ENCODE measurements around the gene SCMH1. TPM values are rescaled to one million over a fixed set of nuclear protein-coding genes. Genes with fewer than 3 reads are reported as not detected.
A peak's percentile ranks its signal among the peaks of the same experiment; 100 is the strongest.

SCMH1 gene
- total RNA-seq, 1 donor from 2014 or later, result 18.4 TPM

DNA sequence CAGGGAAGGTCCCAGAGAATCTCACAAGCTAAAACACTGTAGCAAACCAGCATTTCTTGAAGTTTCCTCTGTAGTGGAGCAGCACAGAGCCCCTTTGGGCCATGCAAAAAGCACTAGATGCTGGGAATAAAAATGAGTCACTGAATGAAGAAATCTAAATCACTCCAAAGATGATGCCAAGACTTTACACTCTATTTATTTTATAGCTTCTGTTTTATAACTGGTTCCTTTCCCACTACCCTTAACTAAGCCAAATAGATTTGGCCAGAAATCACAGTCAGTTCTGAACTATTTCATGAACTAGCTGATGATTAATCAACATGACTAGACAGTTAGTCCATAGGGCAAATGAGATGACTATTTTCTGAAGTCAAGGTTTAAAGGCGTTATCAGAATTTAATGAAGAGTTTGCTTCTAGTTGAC lies 89.5 kb downstream of the SCMH1 start:
- H3K79me2 ChIP-seq (ENCODE audit: insufficient read depth, low read length), result no peaks in the 10 kb centered on the region
- peak overlapping the region; percentile 60 for H3K4me2 ChIP-seq (ENCODE audit: low read length)
- no peaks in the 10 kb centered on the region for H3K36me3 ChIP-seq (ENCODE audit: insufficient read depth, low read length)
- DNase-seq (ENCODE audit: low read depth), result peak; percentile 95
- H3K4me1 Mint-ChIP-seq (ENCODE audit: low read depth, unreplicated experiment), result peaks cover 15% of the 10 kb centered on the region
- peak; percentile 93 for FAIRE-seq
- peaks cover 13% of the 10 kb centered on the region for H3K36me3 Mint-ChIP-seq (ENCODE audit: low read depth, unreplicated experiment)
- no peaks in the 10 kb centered on the region for H4K20me1 ChIP-seq (ENCODE audit: insufficient read depth, low read length)
- H3K9me3 ChIP-seq (ENCODE audit: insufficient read depth, low read depth, low read length), result no peaks in the 10 kb centered on the region
- no peak overlapping the region for H3K4me3 ChIP-seq (ENCODE audit: insufficient read depth, low read depth, low read length)
- H3K4me1 ChIP-seq (ENCODE audit: insufficient read depth, low read length), result peaks cover 18% of the 10 kb centered on the region
- H3K27me3 ChIP-seq (ENCODE audit: insufficient read depth, low read length), result no peaks in the 10 kb centered on the region
- H3K27ac Mint-ChIP-seq (ENCODE audit: unreplicated experiment), result peak overlapping the region; percentile 92
- TF ChIP-seq, protein P1, sequence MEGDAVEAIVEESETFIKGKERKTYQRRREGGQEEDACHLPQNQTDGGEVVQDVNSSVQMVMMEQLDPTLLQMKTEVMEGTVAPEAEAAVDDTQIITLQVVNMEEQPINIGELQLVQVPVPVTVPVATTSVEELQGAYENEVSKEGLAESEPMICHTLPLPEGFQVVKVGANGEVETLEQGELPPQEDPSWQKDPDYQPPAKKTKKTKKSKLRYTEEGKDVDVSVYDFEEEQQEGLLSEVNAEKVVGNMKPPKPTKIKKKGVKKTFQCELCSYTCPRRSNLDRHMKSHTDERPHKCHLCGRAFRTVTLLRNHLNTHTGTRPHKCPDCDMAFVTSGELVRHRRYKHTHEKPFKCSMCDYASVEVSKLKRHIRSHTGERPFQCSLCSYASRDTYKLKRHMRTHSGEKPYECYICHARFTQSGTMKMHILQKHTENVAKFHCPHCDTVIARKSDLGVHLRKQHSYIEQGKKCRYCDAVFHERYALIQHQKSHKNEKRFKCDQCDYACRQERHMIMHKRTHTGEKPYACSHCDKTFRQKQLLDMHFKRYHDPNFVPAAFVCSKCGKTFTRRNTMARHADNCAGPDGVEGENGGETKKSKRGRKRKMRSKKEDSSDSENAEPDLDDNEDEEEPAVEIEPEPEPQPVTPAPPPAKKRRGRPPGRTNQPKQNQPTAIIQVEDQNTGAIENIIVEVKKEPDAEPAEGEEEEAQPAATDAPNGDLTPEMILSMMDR (IDR thresholded peaks at IDR 0.05; ENCODE audit: insufficient read depth, low read depth, low read length), result no peak
- TF ChIP-seq EZH2 (IDR thresholded peaks at IDR 0.05; ENCODE audit: insufficient read depth, low read length), result no peak
- peak overlapping the region; percentile 62 for H3K9ac ChIP-seq (ENCODE audit: low read length)
- H2AFZ ChIP-seq (ENCODE audit: low read depth, low read length), result no peak overlapping the region
- no peaks in the 10 kb centered on the region for H3K27me3 Mint-ChIP-seq (ENCODE audit: low read depth, unreplicated experiment)
- H3K9me3 Mint-ChIP-seq (ENCODE audit: unreplicated experiment), result no peaks in the 10 kb centered on the region
- H3K4me3 Mint-ChIP-seq (ENCODE audit: unreplicated experiment), result no peak overlapping the region
- H3K27ac ChIP-seq (ENCODE audit: low read depth, low read length), result peak overlapping the region; percentile 90

DNA sequence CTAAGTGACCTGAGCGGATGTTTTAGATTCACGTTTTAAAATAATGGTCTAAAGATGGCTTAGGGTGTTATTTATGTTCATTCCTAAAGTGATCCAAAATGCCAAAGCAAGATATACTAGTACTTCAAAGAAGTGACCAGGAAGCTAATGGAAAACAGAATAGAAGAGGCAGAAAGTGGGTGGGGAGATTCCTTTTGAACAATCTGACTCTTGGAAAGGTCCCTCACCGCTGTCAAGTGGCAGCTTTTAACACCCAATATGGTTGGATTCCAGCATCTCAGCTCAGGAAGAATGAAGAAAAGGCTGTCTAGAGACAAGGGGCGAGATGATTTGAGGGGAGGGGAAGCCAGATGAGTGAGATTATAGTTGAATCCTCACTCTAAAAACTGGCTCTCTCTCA lies 90.3 kb downstream of the SCMH1 start:
- Histone ChIP-seq H3K27me3 (ENCODE audit: insufficient read depth, low read length) (no peaks in the 10 kb centered on the region), H4K20me1 (ENCODE audit: insufficient read depth, low read length) (no peaks in the 10 kb centered on the region), H3K9me3 (ENCODE audit: insufficient read depth, low read depth, low read length) (no peaks in the 10 kb centered on the region), H3K27ac (ENCODE audit: low read depth, low read length) (peak overlapping the region; percentile 90), H3K36me3 (ENCODE audit: insufficient read depth, low read length) (no peaks in the 10 kb centered on the region), H2AFZ (ENCODE audit: low read depth, low read length) (no peak overlapping the region), H3K4me2 (ENCODE audit: low read length) (peak overlapping the region; percentile 60), H3K79me2 (ENCODE audit: insufficient read depth, low read length) (no peaks in the 10 kb centered on the region), H3K9ac (ENCODE audit: low read length) (peak overlapping the region; percentile 62), H3K4me1 (ENCODE audit: insufficient read depth, low read length) (peaks cover 18% of the 10 kb centered on the region), H3K4me3 (ENCODE audit: insufficient read depth, low read depth, low read length) (no peak overlapping the region)
- no peak for TF ChIP-seq EZH2 (IDR thresholded peaks at IDR 0.05; ENCODE audit: insufficient read depth, low read length)
- TF ChIP-seq, protein P1 (IDR thresholded peaks at IDR 0.05; ENCODE audit: insufficient read depth, low read depth, low read length), result no peak
- Mint-ChIP-seq H3K36me3 (ENCODE audit: low read depth, unreplicated experiment) (peaks cover 13% of the 10 kb centered on the region), H3K4me1 (ENCODE audit: low read depth, unreplicated experiment) (peaks cover 15% of the 10 kb centered on the region), H3K9me3 (ENCODE audit: unreplicated experiment) (no peaks in the 10 kb centered on the region), H3K27me3 (ENCODE audit: low read depth, unreplicated experiment) (no peaks in the 10 kb centered on the region), H3K4me3 (ENCODE audit: unreplicated experiment) (no peak overlapping the region), H3K27ac (ENCODE audit: unreplicated experiment) (peak overlapping the region; percentile 92)
- DNase-seq (ENCODE audit: low read depth), result peak; percentile 52
- no peak for FAIRE-seq

DNA sequence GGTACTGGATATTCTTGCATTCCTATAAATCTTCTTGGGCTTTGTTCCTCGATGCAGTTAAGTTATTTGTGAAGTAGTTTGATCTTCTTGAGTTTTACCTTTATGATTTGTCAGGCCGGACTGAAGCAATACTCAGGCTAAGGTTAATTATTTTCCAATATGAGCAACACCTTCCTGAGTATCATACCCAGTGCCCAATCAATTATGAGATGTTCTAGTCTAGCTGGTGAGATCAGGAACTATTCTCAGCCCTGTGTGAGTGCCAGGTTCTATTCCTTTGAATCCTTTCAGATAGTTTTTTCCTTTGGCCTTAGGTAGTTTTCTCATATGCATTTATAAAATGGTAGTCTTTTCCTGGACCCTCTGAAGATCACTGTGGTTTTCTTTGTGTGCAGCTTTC lies 92.5 kb downstream of the SCMH1 start:
- Histone ChIP-seq H3K9me3 (ENCODE audit: insufficient read depth, low read depth, low read length) (no peaks in the 10 kb centered on the region), H3K79me2 (ENCODE audit: insufficient read depth, low read length) (no peaks in the 10 kb centered on the region), H2AFZ (ENCODE audit: low read depth, low read length) (no peak overlapping the region), H4K20me1 (ENCODE audit: insufficient read depth, low read length) (no peaks in the 10 kb centered on the region), H3K4me2 (ENCODE audit: low read length) (no peak overlapping the region), H3K4me3 (ENCODE audit: insufficient read depth, low read depth, low read length) (no peak overlapping the region), H3K36me3 (ENCODE audit: insufficient read depth, low read length) (no peaks in the 10 kb centered on the region), H3K27me3 (ENCODE audit: insufficient read depth, low read length) (no peaks in the 10 kb centered on the region), H3K4me1 (ENCODE audit: insufficient read depth, low read length) (peaks cover 18% of the 10 kb centered on the region), H3K9ac (ENCODE audit: low read length) (no peak overlapping the region), H3K27ac (ENCODE audit: low read depth, low read length) (no peak overlapping the region)
- Mint-ChIP-seq H3K4me1 (ENCODE audit: low read depth, unreplicated experiment) (peaks cover 15% of the 10 kb centered on the region), H3K9me3 (ENCODE audit: unreplicated experiment) (no peaks in the 10 kb centered on the region), H3K27me3 (ENCODE audit: low read depth, unreplicated experiment) (no peaks in the 10 kb centered on the region), H3K27ac (ENCODE audit: unreplicated experiment) (no peak overlapping the region), H3K36me3 (ENCODE audit: low read depth, unreplicated experiment) (peaks cover 15% of the 10 kb centered on the region), H3K4me3 (ENCODE audit: unreplicated experiment) (no peak overlapping the region)
- FAIRE-seq (no peak), DNase-seq (ENCODE audit: low read depth) (no peak)
- no peak for TF ChIP-seq EZH2 (IDR thresholded peaks at IDR 0.05; ENCODE audit: insufficient read depth, low read length)
- TF ChIP-seq, protein P1 (IDR thresholded peaks at IDR 0.05; ENCODE audit: insufficient read depth, low read depth, low read length), result no peak
